C4-2B (cell line): ENCODE results near the gene INO80E.

Experiments used
- ZFX ChIP-seq: fragments of 450-650 bp; IDR thresholded peaks from 2 replicates; pipeline ENCODE4 v1.6.1; 2017
- TF ChIP-seq, protein P1 (sequence below): fragments of 450-650 bp; conservative IDR thresholded peaks from 2 replicates; pipeline ENCODE4 v1.5.1; 2017; ENCODE audit warnings: mild to moderate bottlenecking

GRCh38 chr16:30018731-30019158, 22.7 kb downstream of the INO80E start:
- TF ChIP-seq, protein P1, sequence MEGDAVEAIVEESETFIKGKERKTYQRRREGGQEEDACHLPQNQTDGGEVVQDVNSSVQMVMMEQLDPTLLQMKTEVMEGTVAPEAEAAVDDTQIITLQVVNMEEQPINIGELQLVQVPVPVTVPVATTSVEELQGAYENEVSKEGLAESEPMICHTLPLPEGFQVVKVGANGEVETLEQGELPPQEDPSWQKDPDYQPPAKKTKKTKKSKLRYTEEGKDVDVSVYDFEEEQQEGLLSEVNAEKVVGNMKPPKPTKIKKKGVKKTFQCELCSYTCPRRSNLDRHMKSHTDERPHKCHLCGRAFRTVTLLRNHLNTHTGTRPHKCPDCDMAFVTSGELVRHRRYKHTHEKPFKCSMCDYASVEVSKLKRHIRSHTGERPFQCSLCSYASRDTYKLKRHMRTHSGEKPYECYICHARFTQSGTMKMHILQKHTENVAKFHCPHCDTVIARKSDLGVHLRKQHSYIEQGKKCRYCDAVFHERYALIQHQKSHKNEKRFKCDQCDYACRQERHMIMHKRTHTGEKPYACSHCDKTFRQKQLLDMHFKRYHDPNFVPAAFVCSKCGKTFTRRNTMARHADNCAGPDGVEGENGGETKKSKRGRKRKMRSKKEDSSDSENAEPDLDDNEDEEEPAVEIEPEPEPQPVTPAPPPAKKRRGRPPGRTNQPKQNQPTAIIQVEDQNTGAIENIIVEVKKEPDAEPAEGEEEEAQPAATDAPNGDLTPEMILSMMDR: no peak
- no peak for TF ChIP-seq ZFX
